A549 (cell line): ENCODE data around the gene PUM1. TPM values are rescaled to one million over a fixed set of nuclear protein-coding genes. Genes with fewer than 3 reads are reported as not detected.

ENCODE experiments used
- ATAC-seq, 2 experiments: fragments of 200-7000 bp in 1 of 2; fragments of >200 bp in 1 of 2; cut with Nextera tagmentation in 1 of 2; cut with Tn5 transposase in 1 of 2; 3 replicates each; pipeline versions ENCODE4 v1.8.0 to v1.9.1; 2018 to 2020; ENCODE audit warnings: mild to moderate bottlenecking in 1 of 2, moderate library complexity in 1 of 2
- CTCF ChIA-PET: fragments of 300-600 bp; sonication (Branson Sonifier 250); formaldehyde crosslinking; extraction: SDS; loops from one replicate; lab custom pipeline; 2021; ENCODE audit warnings: antibody characterized with exemption, inconsistent platforms; lab: Yijun Ruan, JAX
- POLR2A ChIA-PET: fragments of 350-600 bp; formaldehyde crosslinking; extraction: SDS; loops from one replicate; lab custom pipeline; 2021; ENCODE audit warnings: antibody characterized with exemption, inconsistent platforms; lab: Yijun Ruan, JAX
- DNase-seq, 2 experiments: peaks; one replicate each; pipeline versions ENCODE4 v3.0.0 to v3.0.0-alpha.2; 2011 to 2016; ENCODE audit warnings: low read depth in 1 of 2, low spot score in 1 of 2
- FAIRE-seq: peaks from 2 replicates; lab custom pipeline; 2011; peaks lifted over from hg19 to GRCh38; lab: Jason Lieb, UNC
- H3K27ac ChIP-seq, 2 experiments: fragments of >200 bp; sonication (Bioruptor Twin); formaldehyde crosslinking; 3 replicates each; pipeline ENCODE4 v1.5.1; 2016 to 2017
- H3K4me1 ChIP-seq: fragments of >200 bp; sonication (Bioruptor Twin); formaldehyde crosslinking; 3 replicates; pipeline ENCODE4 v1.6.1; 2016
- H3K4me2 ChIP-seq: fragments of >200 bp; sonication (Bioruptor Twin); formaldehyde crosslinking; 3 replicates; pipeline ENCODE4 v1.6.1; 2016
- H3K4me3 ChIP-seq: fragments of >200 bp; sonication (Bioruptor Twin); formaldehyde crosslinking; 3 replicates; pipeline ENCODE4 v1.5.1; 2016
- H3K9me3 ChIP-seq: fragments of >200 bp; sonication (Bioruptor Twin); formaldehyde crosslinking; 3 replicates; pipeline ENCODE4 v1.6.1; 2016
- ATOH8 ChIP-seq: fragments of 250-450 bp; sonication (Bioruptor Pico); IDR thresholded peaks from 2 replicates; pipeline ENCODE4 v1.5.0; 2020; ENCODE audit warnings: low read depth, mild to moderate bottlenecking, moderate library complexity
- BCL3 ChIP-seq: fragments of >200 bp; sonication (Bioruptor Twin); formaldehyde crosslinking; IDR thresholded peaks from 3 replicates; pipeline ENCODE4 v1.6.1; 2016
- CBX8 ChIP-seq: fragments of 200-600 bp; sonication (generic); IDR thresholded peaks from 2 replicates; pipeline ENCODE4 v1.6.1; 2016
- CHD2 ChIP-seq: fragments of 150-350 bp; IDR thresholded peaks from 2 replicates; pipeline ENCODE4 v1.6.1; 2014; ENCODE audit warnings: low read length; ENCODE audit not compliant: partially characterized antibody
- ELK1 ChIP-seq: fragments of 150-350 bp; IDR thresholded peaks from 2 replicates; pipeline ENCODE4 v1.6.1; 2014; ENCODE audit warnings: low read depth, mild to moderate bottlenecking, low read length
- EP300 ChIP-seq, 2 experiments: fragments of >200 bp; sonication (Bioruptor Twin); formaldehyde crosslinking; IDR thresholded peaks; 2 replicates in 1 of 2; 3 replicates in 1 of 2; pipeline ENCODE4 v1.6.1; 2016 to 2017
- FOXS1 ChIP-seq: fragments of 250-450 bp; sonication (Bioruptor Pico); IDR thresholded peaks from 2 replicates; pipeline ENCODE4 v1.5.0; 2020; ENCODE audit warnings: mild to moderate bottlenecking, moderate library complexity
- GATA3 ChIP-seq: IDR thresholded peaks from 2 replicates; pipeline ENCODE4 v1.6.1; 2012; ENCODE audit warnings: borderline replicate concordance
- KDM1A ChIP-seq: fragments of 200-600 bp; sonication (generic); IDR thresholded peaks from 2 replicates; pipeline ENCODE4 v1.6.1; 2016; ENCODE audit warnings: low read depth, mild to moderate bottlenecking
- KDM5A ChIP-seq: fragments of 200-600 bp; sonication (generic); IDR thresholded peaks from 2 replicates; pipeline ENCODE4 v1.6.1; 2016; ENCODE audit warnings: antibody characterized with exemption, mild to moderate bottlenecking
- MAFK ChIP-seq: fragments of 450-650 bp; IDR thresholded peaks from 2 replicates; pipeline ENCODE4 v1.6.1; 2014; ENCODE audit not compliant: partially characterized antibody
- MAZ ChIP-seq: fragments of 150-350 bp; IDR thresholded peaks from 2 replicates; pipeline ENCODE4 v1.6.1; 2014; ENCODE audit warnings: antibody characterized with exemption, low read depth, low read length, borderline replicate concordance
- NPAS2 ChIP-seq: fragments of 250-450 bp; sonication (Bioruptor Pico); IDR thresholded peaks from 2 replicates; pipeline ENCODE4 v1.8.0; 2022; ENCODE audit warnings: mild to moderate bottlenecking, moderate library complexity, borderline replicate concordance
- NR3C1 ChIP-seq: fragments of >200 bp; sonication (Bioruptor Twin); formaldehyde crosslinking; IDR thresholded peaks from 3 replicates; pipeline ENCODE4 v1.6.1; 2017
- PHF8 ChIP-seq: fragments of 200-600 bp; sonication (generic); IDR thresholded peaks from 2 replicates; pipeline ENCODE4 v1.6.1; 2016; ENCODE audit warnings: low read depth, mild to moderate bottlenecking, antibody characterized with exemption, moderate library complexity, borderline replicate concordance
- TFCP2L1 ChIP-seq: fragments of 250-450 bp; sonication (Bioruptor Pico); IDR thresholded peaks from 2 replicates; pipeline ENCODE4 v1.5.0; 2021; ENCODE audit warnings: mild to moderate bottlenecking
- TP53 ChIP-seq: fragments of 250-450 bp; sonication (Bioruptor Pico); IDR thresholded peaks from 2 replicates; pipeline ENCODE4 v1.5.0; 2021; ENCODE audit warnings: mild to moderate bottlenecking, moderate library complexity
- USF2 ChIP-seq: fragments of 450-650 bp; IDR thresholded peaks from 2 replicates; pipeline ENCODE4 v1.6.1; 2014; ENCODE audit warnings: antibody characterized with exemption
- ZNF302 ChIP-seq: fragments of 250-450 bp; sonication (Bioruptor Pico); IDR thresholded peaks from 2 replicates; pipeline ENCODE4 v1.9.0; 2021; ENCODE audit warnings: inconsistent platforms, mild to moderate bottlenecking, moderate library complexity
- ZSCAN20 ChIP-seq: fragments of 250-450 bp; sonication (Bioruptor Pico); IDR thresholded peaks from 2 replicates; pipeline ENCODE4 v1.8.0; 2022; ENCODE audit warnings: mild to moderate bottlenecking, moderate library complexity
- WGBS: methylation state at CpG from one replicate; pipeline ENCODE4 v1.1.6; 2017; ENCODE audit errors: missing lambda C conversion rate; 5-methylcytosine and 5-hydroxymethylcytosine counted together
- polyA plus RNA-seq, 4 experiments: library from polyadenylated mRNA; depleted of rRNA in 3 of 4; stranded (reverse); fragments of >200 nt; fragmentation: RNase III in 1 of 4; extraction: RNeasy Plus Mini Kit Qiagen cat#74134 plus additional on column Dnase treatment in 1 of 4; gene quantifications; 2 replicates in 3 of 4; 3 replicates in 1 of 4; pipeline ENCODE4 v1.2.3, GENCODE V29; 2011 to 2017

The PUM1 gene
- polyA plus RNA-seq, 2 of the 4 experiments (the other 2 are of a cell fraction) = 30.2 to 55.3 TPM

- Histone ChIP-seq H3K9me3 (no peaks in the 10 kb centered on the region), H3K4me1 (peaks cover 9% of the 10 kb centered on the region), H3K4me2 (no peak overlapping the region), H3K4me3 (no peak overlapping the region), H3K27ac (no peak overlapping the region)
- ChIA-PET CTCF (no interaction called here), POLR2A (no interaction called here)
- 96% methylated on average over 5 of the region's 5 CpGs for WGBS
- no peak for FAIRE-seq
- DNase-seq = no peak
- TF ChIP-seq CBX8 (no peak), MAZ (no peak), ZNF302 (CRISPR knock-in tag) (no peak), KDM1A (no peak), BCL3 (no peak), KDM5A (no peak), NR3C1 (no peak), PHF8 (no peak), EP300 (IDR thresholded peaks at IDR 0.05) (no peak), USF2 (no peak), ATOH8 (CRISPR knock-in tag) (no peak), NPAS2 (no peak)
- no peak for ATAC-seq
Observed at GRCh38 chr1:31108861-31109260, 43.3 kb upstream of the PUM1 start.

GRCh38 chr1:31105646-31106045 is 40.1 kb upstream of the PUM1 start:
- ATAC-seq (no peak), FAIRE-seq (no peak), DNase-seq (no peak)
- Histone ChIP-seq H3K4me2 (no peak overlapping the region), H3K27ac (no peak overlapping the region), H3K4me1 (peaks cover 14% of the 10 kb centered on the region), H3K9me3 (no peaks in the 10 kb centered on the region), H3K4me3 (no peak overlapping the region)
- ChIA-PET POLR2A (no interaction called here), CTCF (interaction anchor here (0.6 kb wide), 1 partner anchor 80 kb away, joined by 3 read pairs; no protein-coding TSS in a partner anchor)
- TF ChIP-seq ELK1 (no peak), FOXS1 (no peak), TP53 (no peak), CBX8 (no peak), TFCP2L1 (CRISPR knock-in tag) (no peak), EP300 (IDR thresholded peaks at IDR 0.05) (no peak), CHD2 (no peak), GATA3 (no peak), MAFK (no peak), ATOH8 (CRISPR knock-in tag) (no peak)
- 78% methylated on average over 8 of the region's 8 CpGs for WGBS

GRCh38 chr1:31102501-31102950 is 37.0 kb upstream of the PUM1 start:
- TF ChIP-seq ZSCAN20 (CRISPR knock-in tag) = no peak
- no peaks in the 10 kb centered on the region for H3K9me3 ChIP-seq
- H3K4me2 ChIP-seq = peak overlapping the region; percentile 14; the same call in 1 of the 3 replicates
- WGBS = 67% methylated on average over 5 of the region's 5 CpGs
- H3K4me1 ChIP-seq = peaks cover 23% of the 10 kb centered on the region
- H3K27ac ChIP-seq = peak overlapping the region; percentile 24 to 48; a peak in 2 of 6 replicates
- DNase-seq (peak in 1 of 2 experiments; percentile 28), ATAC-seq (no peak), FAIRE-seq (no peak)
- no peak overlapping the region for H3K4me3 ChIP-seq
- ChIA-PET POLR2A (no interaction called here), CTCF (interaction anchor here (0.6 kb wide), 1 partner anchor 14 kb away, joined by 3 read pairs; no protein-coding TSS in a partner anchor)
